Spleen (tissue), 7 donors: ENCODE measurements around the gene DENND4B.

Experiments used
- CTCF ChIP-seq, 11 experiments: fragments of 200-600 bp in 7 of 11; fragments of 450-650 bp in 4 of 11; sonication (generic) in 4 of 11; IDR thresholded peaks in 8 of 11; conservative IDR thresholded peaks in 3 of 11; 1 replicate in 7 of 11; 2 replicates in 4 of 11; pipeline versions ENCODE4 v1.4.0 to v1.8.0; 2016 to 2021; ENCODE audit warnings: antibody characterized with exemption in 11 of 11, inconsistent platforms in 4 of 11, mild to moderate bottlenecking in 1 of 11
- POLR2A ChIP-seq, 3 donors: fragments of 450-650 bp; IDR thresholded peaks; one replicate each; pipeline ENCODE4 v1.5.1; 2017; ENCODE audit warnings: antibody characterized with exemption in 3 of 3, mild to moderate bottlenecking in 1 of 3
- donor health status: DM: no; HTN: no; CAD: no; lungs with moderate emphysema.
- donor health status: DM: no; HTN: no; CAD: no.
- donor health status: DM: no; HTN: no; CAD: no.

GRCh38 chr1:153933430-153933829, 13.1 kb downstream of the DENND4B start:
- TF ChIP-seq POLR2A (IDR thresholded peaks at IDR 0.05) (no peak), CTCF (IDR thresholded peaks at IDR 0.05 in 8 of 11, conservative IDR thresholded peaks at IDR 0.05 in 3 of 11) (no peak)
